SK-N-SH treated with all-trans-retinoic acid at 6 μM for 48 hours (cell line): Measurements from ENCODE around the gene PPARA.

ENCODE experiments used
- ATAC-seq: fragments of 200-7000 bp; cut with Tn5 transposase; 3 replicates; pipeline ENCODE4 v1.9.1; 2020; ENCODE audit warnings: mild to moderate bottlenecking, moderate library complexity
- ARNTL ChIP-seq: fragments of 450-650 bp; formaldehyde crosslinking; IDR thresholded peaks from 2 replicates; pipeline ENCODE4 v1.5.0; 2020; ENCODE audit warnings: low read depth, mild to moderate bottlenecking, moderate library complexity, borderline replicate concordance
- BACH2 ChIP-seq: fragments of 250-450 bp; sonication (Bioruptor Pico); IDR thresholded peaks from 2 replicates; pipeline ENCODE4 v1.9.0; 2021; ENCODE audit warnings: mild to moderate bottlenecking, borderline replicate concordance
- CREB5 ChIP-seq: fragments of 250-450 bp; sonication (Bioruptor Pico); IDR thresholded peaks from 2 replicates; pipeline ENCODE4 v1.5.1; 2020; ENCODE audit warnings: low read depth, mild to moderate bottlenecking, moderate library complexity
- CSDC2 ChIP-seq: fragments of 250-450 bp; sonication (Bioruptor Pico); IDR thresholded peaks from 2 replicates; pipeline ENCODE4 v1.5.0; 2020; ENCODE audit warnings: mild to moderate bottlenecking, moderate library complexity
- ESRRG ChIP-seq: fragments of 250-450 bp; sonication (Bioruptor Pico); IDR thresholded peaks from 2 replicates; pipeline ENCODE4 v1.6.1; 2021; ENCODE audit warnings: mild to moderate bottlenecking
- GLIS3 ChIP-seq: fragments of 250-450 bp; sonication (Bioruptor Pico); IDR thresholded peaks from 2 replicates; pipeline ENCODE4 v1.5.0; 2020; ENCODE audit warnings: mild to moderate bottlenecking, moderate library complexity
- OSR1 ChIP-seq: fragments of 250-450 bp; sonication (Bioruptor Pico); IDR thresholded peaks from 2 replicates; pipeline ENCODE4 v1.8.0; 2022; ENCODE audit warnings: moderate library complexity, mild to moderate bottlenecking, inconsistent platforms
- PPARA ChIP-seq: fragments of 250-450 bp; sonication (Bioruptor Pico); IDR thresholded peaks from 2 replicates; pipeline ENCODE4 v1.5.0; 2020; ENCODE audit warnings: mild to moderate bottlenecking, borderline replicate concordance
- RARB ChIP-seq: fragments of 250-450 bp; sonication (Bioruptor Pico); IDR thresholded peaks from 2 replicates; pipeline ENCODE4 v1.8.0; 2021; ENCODE audit warnings: mild to moderate bottlenecking, moderate library complexity
- SNAI2 ChIP-seq: fragments of 250-450 bp; sonication (Bioruptor Pico); IDR thresholded peaks from 2 replicates; pipeline ENCODE4 v1.5.0; 2020; ENCODE audit warnings: mild to moderate bottlenecking, moderate library complexity
- TCF4 ChIP-seq: fragments of 250-450 bp; sonication (Bioruptor Pico); IDR thresholded peaks from 2 replicates; pipeline ENCODE4 v1.8.0; 2021; ENCODE audit warnings: mild to moderate bottlenecking, moderate library complexity, borderline replicate concordance
- TOX ChIP-seq: fragments of 250-450 bp; sonication (Bioruptor Pico); IDR thresholded peaks from 2 replicates; pipeline ENCODE4 v1.8.0; 2021; ENCODE audit warnings: mild to moderate bottlenecking, moderate library complexity, borderline replicate concordance
- ZC3H10 ChIP-seq: fragments of 250-450 bp; sonication (Bioruptor Pico); IDR thresholded peaks from 2 replicates; pipeline ENCODE4 v1.5.1; 2021; ENCODE audit warnings: mild to moderate bottlenecking, moderate library complexity
- ZFP3 ChIP-seq: fragments of 250-450 bp; sonication (Bioruptor Pico); IDR thresholded peaks from 2 replicates; pipeline ENCODE4 v1.5.0; 2020; ENCODE audit warnings: mild to moderate bottlenecking, moderate library complexity
- ZFP30 ChIP-seq: fragments of 450-650 bp; formaldehyde crosslinking; IDR thresholded peaks from 2 replicates; pipeline ENCODE4 v1.5.0; 2022; ENCODE audit warnings: mild to moderate bottlenecking, moderate library complexity
- ZNF565 ChIP-seq: fragments of 450-650 bp; formaldehyde crosslinking; conservative IDR thresholded peaks from 2 replicates; pipeline ENCODE4 v1.5.0; 2020; ENCODE audit warnings: low read depth, mild to moderate bottlenecking, moderate library complexity
- ZNF8 ChIP-seq: fragments of 450-650 bp; formaldehyde crosslinking; IDR thresholded peaks from 2 replicates; pipeline ENCODE4 v1.5.0; 2020; ENCODE audit warnings: mild to moderate bottlenecking, moderate library complexity
- TF ChIP-seq, protein P1 (sequence below): fragments of 250-450 bp; sonication (Bioruptor Pico); IDR thresholded peaks from 2 replicates; pipeline ENCODE4 v1.8.0; 2020; ENCODE audit warnings: mild to moderate bottlenecking, moderate library complexity, borderline replicate concordance
- TF ChIP-seq, protein P2 (sequence below): fragments of 250-450 bp; sonication (Bioruptor Pico); IDR thresholded peaks from 2 replicates; pipeline ENCODE4 v1.5.1; 2021; ENCODE audit warnings: mild to moderate bottlenecking, moderate library complexity
- TF ChIP-seq, protein P3 (sequence below): fragments of 250-450 bp; sonication (Bioruptor Pico); IDR thresholded peaks from 2 replicates; pipeline ENCODE4 v1.8.0; 2021; ENCODE audit warnings: low read depth, mild to moderate bottlenecking, moderate library complexity, borderline replicate concordance

Gene PPARA

DNA sequence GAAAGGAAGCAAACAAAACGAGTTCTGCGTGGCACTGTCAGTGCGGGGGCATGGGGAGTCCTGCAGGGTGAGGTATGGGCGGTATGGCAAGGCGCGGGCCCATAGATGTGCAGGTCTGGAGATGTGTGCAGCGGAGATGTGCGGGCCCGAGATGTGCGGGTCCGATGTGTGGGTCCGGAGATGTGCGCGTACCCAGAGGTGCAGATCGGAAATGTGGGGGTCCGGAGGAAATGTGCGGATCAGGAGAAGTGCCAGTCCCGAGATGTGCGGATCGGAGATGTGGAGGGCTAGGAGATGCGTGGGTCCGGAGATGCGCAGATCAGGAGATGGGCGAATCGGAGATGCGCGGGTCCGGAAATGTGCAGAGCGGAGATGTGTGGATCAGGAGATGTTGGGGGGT, 63.8 kb downstream of the PPARA start:
- no peak for ATAC-seq
- TF ChIP-seq, protein P1, sequence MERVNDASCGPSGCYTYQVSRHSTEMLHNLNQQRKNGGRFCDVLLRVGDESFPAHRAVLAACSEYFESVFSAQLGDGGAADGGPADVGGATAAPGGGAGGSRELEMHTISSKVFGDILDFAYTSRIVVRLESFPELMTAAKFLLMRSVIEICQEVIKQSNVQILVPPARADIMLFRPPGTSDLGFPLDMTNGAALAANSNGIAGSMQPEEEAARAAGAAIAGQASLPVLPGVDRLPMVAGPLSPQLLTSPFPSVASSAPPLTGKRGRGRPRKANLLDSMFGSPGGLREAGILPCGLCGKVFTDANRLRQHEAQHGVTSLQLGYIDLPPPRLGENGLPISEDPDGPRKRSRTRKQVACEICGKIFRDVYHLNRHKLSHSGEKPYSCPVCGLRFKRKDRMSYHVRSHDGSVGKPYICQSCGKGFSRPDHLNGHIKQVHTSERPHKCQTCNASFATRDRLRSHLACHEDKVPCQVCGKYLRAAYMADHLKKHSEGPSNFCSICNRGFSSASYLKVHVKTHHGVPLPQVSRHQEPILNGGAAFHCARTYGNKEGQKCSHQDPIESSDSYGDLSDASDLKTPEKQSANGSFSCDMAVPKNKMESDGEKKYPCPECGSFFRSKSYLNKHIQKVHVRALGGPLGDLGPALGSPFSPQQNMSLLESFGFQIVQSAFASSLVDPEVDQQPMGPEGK (CRISPR knock-in tag) = no peak
- TF ChIP-seq TCF4 (CRISPR knock-in tag) (no peak), ZFP30 (no peak), GLIS3 (CRISPR knock-in tag) (no peak), TOX (no peak), SNAI2 (CRISPR knock-in tag) (no peak), ZNF565 (CRISPR knock-in tag) (no peak), OSR1 (CRISPR knock-in tag) (no peak), RARB (CRISPR knock-in tag) (no peak), ZNF8 (CRISPR knock-in tag) (no peak), PPARA (no peak), BACH2 (CRISPR knock-in tag) (no peak), ZFP3 (CRISPR knock-in tag) (no peak)
- TF ChIP-seq, protein P2, sequence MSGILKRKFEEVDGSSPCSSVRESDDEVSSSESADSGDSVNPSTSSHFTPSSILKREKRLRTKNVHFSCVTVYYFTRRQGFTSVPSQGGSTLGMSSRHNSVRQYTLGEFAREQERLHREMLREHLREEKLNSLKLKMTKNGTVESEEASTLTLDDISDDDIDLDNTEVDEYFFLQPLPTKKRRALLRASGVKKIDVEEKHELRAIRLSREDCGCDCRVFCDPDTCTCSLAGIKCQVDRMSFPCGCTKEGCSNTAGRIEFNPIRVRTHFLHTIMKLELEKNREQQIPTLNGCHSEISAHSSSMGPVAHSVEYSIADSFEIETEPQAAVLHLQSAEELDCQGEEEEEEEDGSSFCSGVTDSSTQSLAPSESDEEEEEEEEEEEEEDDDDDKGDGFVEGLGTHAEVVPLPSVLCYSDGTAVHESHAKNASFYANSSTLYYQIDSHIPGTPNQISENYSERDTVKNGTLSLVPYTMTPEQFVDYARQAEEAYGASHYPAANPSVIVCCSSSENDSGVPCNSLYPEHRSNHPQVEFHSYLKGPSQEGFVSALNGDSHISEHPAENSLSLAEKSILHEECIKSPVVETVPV (CRISPR knock-in tag) = no peak

GRCh38 chr22:46214616-46215015, 64.3 kb downstream of the PPARA start:
- ATAC-seq = no peak
- TF ChIP-seq ARNTL = no peak
- TF ChIP-seq ZNF565 (CRISPR knock-in tag) = no peak
- no peak for TF ChIP-seq PPARA
- no peak for TF ChIP-seq ZFP30
- TF ChIP-seq CSDC2 (CRISPR knock-in tag) = no peak
- no peak for TF ChIP-seq ZNF8 (CRISPR knock-in tag)
- no peak for TF ChIP-seq OSR1 (CRISPR knock-in tag)
- TF ChIP-seq TOX = no peak

- TF ChIP-seq BACH2 (CRISPR knock-in tag) (no peak), ZNF565 (CRISPR knock-in tag) (no peak), ESRRG (no peak), CREB5 (CRISPR knock-in tag) (no peak), CSDC2 (CRISPR knock-in tag) (no peak), ARNTL (no peak), ZNF8 (CRISPR knock-in tag) (no peak), SNAI2 (CRISPR knock-in tag) (no peak), OSR1 (CRISPR knock-in tag) (no peak), ZC3H10 (no peak), GLIS3 (CRISPR knock-in tag) (no peak), TOX (no peak), PPARA (no peak), ZFP30 (no peak), TCF4 (CRISPR knock-in tag) (no peak)
- TF ChIP-seq, protein P3, sequence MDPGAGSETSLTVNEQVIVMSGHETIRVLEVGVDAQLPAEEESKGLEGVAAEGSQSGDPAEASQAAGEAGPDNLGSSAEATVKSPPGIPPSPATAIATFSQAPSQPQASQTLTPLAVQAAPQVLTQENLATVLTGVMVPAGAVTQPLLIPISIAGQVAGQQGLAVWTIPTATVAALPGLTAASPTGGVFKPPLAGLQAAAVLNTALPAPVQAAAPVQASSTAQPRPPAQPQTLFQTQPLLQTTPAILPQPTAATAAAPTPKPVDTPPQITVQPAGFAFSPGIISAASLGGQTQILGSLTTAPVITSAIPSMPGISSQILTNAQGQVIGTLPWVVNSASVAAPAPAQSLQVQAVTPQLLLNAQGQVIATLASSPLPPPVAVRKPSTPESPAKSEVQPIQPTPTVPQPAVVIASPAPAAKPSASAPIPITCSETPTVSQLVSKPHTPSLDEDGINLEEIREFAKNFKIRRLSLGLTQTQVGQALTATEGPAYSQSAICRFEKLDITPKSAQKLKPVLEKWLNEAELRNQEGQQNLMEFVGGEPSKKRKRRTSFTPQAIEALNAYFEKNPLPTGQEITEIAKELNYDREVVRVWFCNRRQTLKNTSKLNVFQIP = no peak
- TF ChIP-seq, protein P1 (CRISPR knock-in tag) = no peak
- TF ChIP-seq, protein P2 (CRISPR knock-in tag) = no peak
- TF ChIP-seq, all 23 proteins: peak for 0
- ATAC-seq = no peak
Observed at GRCh38 chr22:46219636-46220035, 69.3 kb downstream of the PPARA start.
